Spleen (tissue), 7 donors: ENCODE data around the gene EIF2A.

ENCODE experiments used
- POLR2A ChIP-seq, 3 donors: fragments of 450-650 bp; IDR thresholded peaks; one replicate each; pipeline ENCODE4 v1.5.1; 2017; ENCODE audit warnings: antibody characterized with exemption in 3 of 3, mild to moderate bottlenecking in 1 of 3
- POLR2AphosphoS5 ChIP-seq, 3 donors: sonication (generic); formaldehyde crosslinking; IDR thresholded peaks; one replicate each; pipeline ENCODE4 v1.5.1; 2017; ENCODE audit warnings: antibody characterized with exemption in 3 of 3
- TF ChIP-seq, protein P1 (sequence below), 11 experiments: fragments of 200-600 bp in 7 of 11; fragments of 450-650 bp in 4 of 11; sonication (generic) in 4 of 11; IDR thresholded peaks in 8 of 11; conservative IDR thresholded peaks in 3 of 11; 1 replicate in 7 of 11; 2 replicates in 4 of 11; pipeline versions ENCODE4 v1.4.0 to v1.8.0; 2016 to 2021; ENCODE audit warnings: antibody characterized with exemption in 11 of 11, inconsistent platforms in 4 of 11, mild to moderate bottlenecking in 1 of 11
- donor health status: DM: no; HTN: no; CAD: no; lungs with moderate emphysema.
- donor health status: DM: no; HTN: no; CAD: no.
- donor health status: DM: no; HTN: no; CAD: no.

- TF ChIP-seq, protein P1, sequence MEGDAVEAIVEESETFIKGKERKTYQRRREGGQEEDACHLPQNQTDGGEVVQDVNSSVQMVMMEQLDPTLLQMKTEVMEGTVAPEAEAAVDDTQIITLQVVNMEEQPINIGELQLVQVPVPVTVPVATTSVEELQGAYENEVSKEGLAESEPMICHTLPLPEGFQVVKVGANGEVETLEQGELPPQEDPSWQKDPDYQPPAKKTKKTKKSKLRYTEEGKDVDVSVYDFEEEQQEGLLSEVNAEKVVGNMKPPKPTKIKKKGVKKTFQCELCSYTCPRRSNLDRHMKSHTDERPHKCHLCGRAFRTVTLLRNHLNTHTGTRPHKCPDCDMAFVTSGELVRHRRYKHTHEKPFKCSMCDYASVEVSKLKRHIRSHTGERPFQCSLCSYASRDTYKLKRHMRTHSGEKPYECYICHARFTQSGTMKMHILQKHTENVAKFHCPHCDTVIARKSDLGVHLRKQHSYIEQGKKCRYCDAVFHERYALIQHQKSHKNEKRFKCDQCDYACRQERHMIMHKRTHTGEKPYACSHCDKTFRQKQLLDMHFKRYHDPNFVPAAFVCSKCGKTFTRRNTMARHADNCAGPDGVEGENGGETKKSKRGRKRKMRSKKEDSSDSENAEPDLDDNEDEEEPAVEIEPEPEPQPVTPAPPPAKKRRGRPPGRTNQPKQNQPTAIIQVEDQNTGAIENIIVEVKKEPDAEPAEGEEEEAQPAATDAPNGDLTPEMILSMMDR (IDR thresholded peaks at IDR 0.05 in 8 of 11, conservative IDR thresholded peaks at IDR 0.05 in 3 of 11): no peak
- no peak for TF ChIP-seq POLR2AphosphoS5 (IDR thresholded peaks at IDR 0.05)
- TF ChIP-seq POLR2A (IDR thresholded peaks at IDR 0.05): no peak
Observed at GRCh38 chr3:150521463-150521862, 25.1 kb upstream of the EIF2A start.
